ENCODE results near the gene RAB10.
"Not testable (repeated sequence)": the region's sequence is repeated elsewhere in the genome, so short reads cannot be mapped to it uniquely, and the experiment has no call there.

The RAB10 gene

DNA sequence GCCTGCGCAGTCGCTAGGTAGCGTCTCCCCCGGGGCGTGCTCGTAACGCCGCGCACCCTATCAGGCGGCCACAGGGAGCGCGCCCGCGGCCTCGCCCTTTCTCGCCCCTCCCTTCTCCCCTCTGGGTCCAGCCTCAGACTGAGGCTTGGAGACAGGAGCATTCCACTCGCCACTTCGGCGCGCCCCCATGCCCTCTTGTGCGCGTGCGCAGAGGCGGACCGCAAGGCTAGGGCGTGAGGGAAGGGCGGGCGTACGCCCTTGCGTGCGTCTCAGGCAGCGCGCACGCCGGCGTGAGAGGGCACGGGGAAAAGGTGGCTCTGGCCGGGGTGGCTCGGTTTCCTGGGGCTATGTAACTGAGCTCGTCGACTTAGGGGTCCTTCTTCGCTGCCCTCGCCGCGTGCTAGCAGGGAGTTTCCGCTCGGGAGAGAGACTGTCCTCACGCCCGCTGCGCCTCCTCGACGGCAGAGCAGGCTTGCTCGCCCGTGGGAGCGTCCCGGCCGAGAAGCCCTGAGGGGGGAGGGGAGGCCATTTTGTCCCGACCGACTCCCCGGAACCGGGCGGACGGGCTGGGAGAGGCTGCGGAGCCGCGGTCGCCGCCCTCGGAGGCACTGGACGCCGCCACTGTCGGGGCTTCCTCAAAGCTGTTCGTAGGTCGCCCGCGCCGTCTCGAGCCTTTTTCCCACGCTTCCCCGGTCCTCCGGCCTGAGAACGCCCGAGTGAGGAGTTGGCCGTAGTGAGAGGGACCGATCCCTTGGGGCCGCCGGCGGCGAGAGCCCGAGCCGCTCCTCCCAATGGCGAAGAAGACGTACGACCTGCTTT is at the start of gene RAB10:
Gene RAB10 (plus strand): TSS at position 267 of the 819 bp plus-strand sequence. CDS start 525 bp downstream, at position 792.
- peak; percentile 95 for DNase-seq

DNA sequence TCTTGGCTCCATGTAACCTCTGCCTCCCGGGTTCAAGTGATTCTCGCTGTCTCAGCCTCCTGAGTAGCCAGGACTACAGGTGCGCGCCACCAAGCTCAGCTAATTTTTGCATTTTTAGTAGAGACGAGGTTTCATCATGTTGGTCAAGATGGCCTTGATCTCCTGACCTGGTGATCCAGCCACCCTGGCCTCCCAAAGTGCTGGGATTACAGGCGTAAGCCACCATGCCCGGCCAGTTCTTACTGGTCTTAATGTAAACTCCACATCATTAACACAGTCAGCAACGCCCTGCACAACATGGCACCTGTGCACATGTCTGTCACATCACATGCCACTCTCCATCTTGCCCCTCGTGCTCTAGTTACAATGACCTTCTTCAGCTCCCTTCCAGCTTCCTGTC is 45.8 kb upstream of the RAB10 start:
- DNase-seq = no peak

DNA sequence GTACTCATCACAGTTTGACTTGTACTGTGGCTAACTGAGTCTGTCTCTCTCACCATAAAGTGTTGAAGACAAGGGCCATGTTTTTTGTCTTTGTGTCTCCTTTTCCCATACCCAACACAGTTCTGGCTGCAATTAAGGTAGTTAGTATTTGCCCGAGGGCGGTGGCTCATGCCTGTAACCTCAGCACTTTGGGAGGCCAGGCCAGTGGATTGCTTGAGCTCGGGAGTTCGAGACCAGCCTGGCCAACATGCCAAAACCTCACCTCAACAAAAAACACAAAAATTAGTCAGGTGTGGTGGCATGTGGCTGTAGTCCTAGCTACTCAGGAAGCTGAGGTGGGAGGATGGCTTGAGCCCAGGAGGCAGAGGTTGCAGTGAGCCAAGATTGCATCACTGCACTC is 44.7 kb upstream of the RAB10 start:
- DNase-seq = no peak

DNA sequence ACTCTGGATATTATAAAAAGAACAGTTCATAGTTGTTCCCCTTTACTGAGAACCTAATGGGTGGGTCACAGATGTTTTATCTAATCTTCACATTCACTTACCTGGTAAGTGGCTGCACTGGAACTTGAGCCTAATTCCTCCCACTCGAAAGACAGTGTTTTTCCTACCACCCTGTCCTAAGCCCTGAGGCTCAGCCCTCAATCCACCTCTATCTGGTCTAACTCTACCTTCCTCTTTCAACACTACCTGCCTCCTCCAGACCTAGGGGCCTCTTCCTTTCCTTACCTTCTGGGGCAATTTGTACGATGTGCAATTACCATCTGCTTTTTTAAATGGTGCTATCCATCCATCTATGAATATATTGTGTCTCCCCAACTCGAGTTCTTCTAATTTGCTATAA is 41.9 kb upstream of the RAB10 start:
- no peak for DNase-seq

DNA sequence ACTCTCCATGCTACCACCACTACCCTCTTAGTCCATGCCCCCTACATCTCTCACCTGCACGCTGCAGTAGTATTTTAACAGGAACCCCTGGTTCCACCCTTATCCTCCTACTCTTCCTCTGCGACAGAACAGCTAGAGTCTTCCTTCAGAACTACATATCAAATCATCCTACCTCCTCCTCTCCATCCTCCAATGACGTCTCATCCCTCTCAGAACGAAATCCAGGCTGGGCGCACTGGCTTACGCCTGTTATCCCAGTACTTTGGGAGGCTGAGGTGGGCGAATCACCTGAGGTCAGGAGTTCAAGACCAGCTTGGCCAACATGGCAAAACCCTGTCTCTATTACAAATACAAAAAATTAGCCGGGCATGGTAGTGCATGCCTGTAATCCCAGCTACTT is 41.3 kb upstream of the RAB10 start:
- DNase-seq = no peak

DNA sequence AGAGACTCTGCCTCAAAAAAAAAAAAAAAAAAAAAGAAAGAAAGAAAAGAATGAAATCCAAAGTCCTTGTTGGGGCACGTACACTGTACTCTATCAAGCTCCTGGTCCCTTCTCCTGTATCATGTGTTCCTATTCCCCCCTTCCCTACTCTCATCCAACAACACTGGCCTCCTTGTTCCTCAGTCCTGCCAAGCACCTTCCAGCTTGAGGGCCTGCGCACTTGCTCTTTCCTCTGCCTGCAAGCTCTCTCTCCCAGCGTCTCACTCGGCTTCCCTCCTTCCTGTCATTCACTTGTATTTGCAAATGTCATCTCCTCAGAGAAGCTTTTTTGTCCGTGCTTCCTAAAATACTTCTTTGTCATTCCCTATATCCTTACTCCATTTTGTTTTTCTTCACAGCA is 40.8 kb upstream of the RAB10 start:
- DNase-seq = no peak

DNA sequence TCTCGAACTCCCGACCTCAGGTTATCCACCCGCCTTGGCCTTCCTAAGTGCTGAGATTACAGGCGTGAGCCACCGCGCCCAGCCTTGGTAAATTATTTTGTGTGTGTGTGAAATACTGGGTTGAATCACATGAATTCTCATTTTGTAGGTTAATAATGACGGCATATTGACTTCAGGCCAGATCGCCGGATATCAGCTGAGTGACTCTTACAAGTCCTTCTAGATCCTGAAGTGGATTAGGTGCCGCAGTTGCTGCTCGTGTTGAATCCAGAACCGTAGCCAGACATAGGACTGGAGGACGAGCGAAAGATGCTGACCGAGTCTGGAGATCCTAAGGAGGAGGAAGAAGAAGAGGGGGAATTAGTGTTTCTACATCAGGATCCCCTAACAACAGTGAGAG is 39.4 kb upstream of the RAB10 start:
- DNase-seq = no peak

DNA sequence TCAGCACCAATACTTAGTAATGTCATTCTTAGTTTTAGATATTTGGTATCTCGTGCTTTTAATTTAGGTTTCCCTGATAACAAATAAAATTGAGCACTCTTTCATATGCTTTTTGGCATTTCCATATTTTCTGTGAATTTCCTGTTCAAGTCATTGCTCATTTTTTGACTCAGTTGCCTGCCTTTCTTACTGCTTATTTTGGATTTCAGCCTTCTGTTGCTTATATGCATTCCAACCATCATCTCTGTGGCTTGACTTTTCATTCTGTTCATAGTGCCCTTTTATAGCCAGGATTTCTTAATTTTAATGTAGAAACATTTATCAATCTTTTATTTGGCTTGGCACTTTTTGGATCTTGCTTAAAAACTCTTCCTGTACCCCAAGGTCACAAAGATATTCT is 37.0 kb upstream of the RAB10 start:
- no peak for DNase-seq

DNA sequence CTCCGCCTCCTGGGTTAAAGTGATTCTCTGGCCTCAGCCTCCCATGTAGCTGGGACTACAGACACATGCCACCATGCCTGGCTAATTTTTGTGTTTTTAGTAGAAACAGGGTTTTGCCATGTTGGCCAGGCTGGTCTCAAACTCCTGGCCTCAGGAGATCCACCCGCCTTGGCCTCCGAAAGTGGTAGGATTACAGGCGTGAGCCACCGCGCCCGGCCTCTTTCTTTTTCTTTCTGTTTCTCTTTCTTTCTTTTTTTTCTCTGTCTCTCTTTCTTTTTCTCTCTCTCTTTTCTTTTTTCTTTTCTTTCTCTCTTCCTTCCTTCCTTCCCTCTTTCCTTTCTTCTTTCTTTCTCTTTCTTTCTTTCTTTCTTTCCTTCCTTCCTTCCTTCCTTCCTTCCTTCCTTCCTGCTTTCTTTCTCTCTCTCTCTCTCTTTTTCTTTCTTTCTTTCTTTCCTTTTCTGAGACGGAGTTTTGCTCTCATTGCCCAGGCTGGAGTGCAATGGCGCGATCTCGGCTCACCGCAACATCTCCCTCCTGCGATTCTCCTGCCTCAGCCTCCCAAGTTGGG is 35.0 kb upstream of the RAB10 start:
- not testable (repeated sequence) for DNase-seq

DNA sequence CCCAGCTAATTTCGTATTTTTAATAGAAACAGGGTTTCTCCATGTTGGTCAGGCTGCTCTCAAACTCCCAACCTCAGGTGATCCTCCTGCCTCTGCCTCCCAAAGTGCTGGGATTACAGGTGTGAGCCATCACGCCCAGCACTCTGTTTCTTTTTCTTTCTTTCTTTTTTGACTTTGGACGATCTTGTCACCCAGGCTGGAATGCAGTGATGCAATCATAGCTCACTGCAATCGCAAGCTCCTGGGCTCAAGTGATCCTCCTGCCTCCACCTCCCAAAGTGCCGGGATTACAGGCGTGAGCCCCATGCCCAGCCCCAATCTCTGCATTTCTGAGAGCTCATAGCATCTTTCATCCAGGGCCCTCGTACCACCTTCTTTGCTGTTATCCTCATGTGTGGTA is 34.5 kb upstream of the RAB10 start:
- not testable (repeated sequence) for DNase-seq

DNA sequence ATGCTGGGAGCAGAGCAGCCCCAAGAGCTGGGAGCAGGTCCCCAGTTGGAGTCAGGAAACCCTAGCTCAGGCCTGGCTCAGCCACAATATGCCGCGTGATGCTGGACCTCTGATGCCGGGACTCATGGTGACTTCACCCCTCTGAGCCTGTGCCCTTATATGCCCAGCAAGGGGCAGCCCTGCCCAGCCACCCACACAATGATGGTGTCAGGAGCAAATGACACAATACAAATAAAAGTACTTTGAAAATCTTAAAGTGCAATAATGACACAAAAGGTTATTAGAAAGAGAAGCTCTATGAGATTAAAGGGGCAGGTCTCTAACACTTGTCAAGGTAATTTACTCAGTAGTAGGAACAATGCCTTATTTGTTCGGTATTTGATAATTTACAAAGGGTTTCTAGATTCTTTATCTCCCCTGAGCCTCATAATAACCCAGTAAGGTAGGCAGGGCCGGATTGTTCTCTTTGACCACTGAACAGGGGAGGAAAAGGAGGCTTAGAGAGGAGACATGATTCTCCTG is 33.3 kb upstream of the RAB10 start:
- no peak for DNase-seq

DNA sequence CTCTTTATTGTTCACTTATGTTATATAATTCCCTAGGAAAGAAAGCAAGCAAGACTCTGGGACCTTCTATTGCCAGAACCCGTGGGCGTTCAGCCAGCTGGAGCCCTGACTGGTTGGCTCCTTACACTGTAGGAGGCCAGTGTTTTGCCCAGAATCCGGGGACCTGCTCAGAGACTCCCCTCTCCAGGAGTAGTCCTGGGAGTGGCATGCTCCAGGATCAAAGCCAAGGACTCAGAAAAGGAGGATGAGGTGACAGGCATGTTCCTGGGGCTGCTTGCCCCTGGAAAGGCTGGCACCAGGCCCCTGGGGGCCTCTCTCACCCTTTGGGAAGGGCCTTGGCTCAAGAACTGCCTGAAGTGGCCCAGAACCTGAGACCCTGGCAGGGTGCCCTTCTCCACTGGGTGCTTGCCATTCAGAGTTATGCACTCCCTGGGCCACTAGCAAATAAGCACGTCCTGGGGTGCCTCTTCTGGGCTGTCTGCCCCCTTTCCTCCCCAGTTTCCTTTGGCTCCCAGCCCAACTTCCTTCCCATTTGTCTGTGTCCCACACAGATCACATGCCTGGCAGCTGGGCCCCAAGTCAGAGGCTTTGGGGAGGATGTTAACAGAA is 32.0 kb upstream of the RAB10 start:
- DNase-seq = no peak

DNA sequence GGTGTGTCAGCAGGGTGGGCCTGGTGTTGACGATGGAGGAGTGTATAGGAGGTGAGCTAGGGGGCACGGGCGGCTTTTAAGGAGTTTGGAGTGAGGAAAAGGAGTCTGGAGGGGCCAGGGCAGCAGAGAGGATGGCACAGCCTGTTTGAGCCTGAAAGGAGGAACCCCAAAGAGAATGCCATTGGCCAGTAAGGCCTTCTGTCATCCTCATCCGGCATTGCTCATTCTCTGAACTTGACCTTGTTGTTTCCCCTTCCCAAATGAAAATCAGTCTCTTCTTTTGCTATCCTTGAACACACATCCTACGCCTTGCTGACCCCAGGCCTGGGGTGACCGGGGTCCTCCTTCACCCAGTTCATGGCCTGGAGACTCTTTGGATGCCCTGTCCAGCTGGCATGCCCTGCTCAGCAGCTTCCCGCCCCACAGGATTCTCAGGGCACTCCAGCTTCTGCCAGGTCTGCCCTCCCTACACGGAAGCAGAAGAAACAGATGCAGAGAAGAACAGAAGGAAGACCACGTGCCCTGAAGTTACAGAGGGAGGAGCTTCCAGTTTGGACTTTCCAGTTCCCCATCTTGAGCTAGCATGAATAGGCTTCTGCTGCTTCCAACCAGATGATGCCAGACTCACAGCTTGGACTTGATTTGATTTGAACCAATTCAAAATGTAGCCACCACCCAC is 31.1 kb upstream of the RAB10 start:
- no peak for DNase-seq

DNA sequence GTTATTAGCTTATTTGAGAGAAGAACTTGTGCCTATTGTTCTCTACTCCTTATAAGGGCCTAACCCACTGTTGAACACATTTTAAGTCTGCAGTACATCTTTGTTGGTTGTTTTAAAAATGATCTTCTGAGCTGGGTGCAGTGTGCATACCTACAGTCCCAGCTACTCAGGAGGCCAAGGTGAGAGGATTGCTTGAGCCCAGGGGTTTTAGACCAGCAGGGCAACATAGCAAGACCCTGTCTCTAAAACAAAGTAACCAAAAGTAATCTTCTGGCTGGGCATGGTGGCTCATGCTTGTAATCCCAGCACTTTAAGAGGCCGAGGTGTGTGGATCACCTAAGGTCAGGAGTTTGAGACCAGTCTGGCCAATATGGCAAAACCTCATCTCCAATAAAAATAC is 25.8 kb upstream of the RAB10 start:
- no peak for DNase-seq

DNA sequence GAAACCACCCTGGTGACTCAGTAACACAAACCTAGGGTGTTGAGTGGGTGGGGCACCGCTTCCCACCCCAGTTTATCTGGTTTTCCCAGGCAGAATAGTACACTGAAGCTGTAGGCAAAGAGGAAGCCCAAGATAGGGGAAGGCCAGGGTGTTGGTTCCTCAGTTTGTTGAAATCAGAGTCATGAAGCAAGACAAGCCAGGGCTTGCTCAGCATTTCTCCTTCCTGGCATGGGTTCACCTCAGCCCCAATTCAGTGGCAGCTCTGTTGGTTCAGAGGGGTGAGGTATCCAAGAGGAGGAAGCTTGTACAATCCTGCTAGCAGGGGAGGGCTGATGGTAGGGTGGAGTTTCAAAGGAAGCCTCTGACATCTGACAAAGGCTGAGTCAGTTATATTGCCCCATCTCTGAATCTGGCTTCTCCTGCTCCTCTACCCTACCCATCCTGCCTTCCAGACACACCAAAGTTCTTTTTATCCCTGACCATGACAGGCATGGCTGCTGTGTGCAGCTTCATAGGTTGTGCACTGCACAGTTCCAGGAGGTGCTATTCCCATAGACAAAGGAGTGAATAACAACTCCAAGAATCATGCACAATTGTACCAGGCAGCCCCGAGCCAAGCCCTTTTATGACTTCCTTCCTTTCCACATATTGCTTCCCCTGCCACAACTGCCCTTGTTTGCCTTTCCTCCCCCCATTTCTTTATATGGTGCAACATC is 24.9 kb upstream of the RAB10 start:
- DNase-seq = no peak

DNA sequence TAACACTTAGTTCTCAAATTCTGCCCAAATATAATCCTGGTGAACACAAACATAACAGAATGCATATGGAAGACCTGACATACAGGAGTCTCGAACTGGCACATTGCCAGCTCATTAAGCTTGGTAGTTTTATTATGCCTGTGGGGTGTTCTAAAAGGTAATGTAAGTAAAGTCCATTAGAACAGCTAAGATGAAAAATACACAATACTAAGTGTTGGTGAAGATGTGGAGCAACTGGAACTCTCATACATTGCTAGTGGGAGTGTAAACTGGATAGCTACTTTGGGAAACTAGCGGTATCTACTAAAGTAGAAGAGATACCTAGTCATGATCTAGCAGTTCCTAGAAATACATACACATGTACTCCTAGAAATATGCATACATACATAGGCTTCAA is 24.3 kb upstream of the RAB10 start:
- DNase-seq = no peak

DNA sequence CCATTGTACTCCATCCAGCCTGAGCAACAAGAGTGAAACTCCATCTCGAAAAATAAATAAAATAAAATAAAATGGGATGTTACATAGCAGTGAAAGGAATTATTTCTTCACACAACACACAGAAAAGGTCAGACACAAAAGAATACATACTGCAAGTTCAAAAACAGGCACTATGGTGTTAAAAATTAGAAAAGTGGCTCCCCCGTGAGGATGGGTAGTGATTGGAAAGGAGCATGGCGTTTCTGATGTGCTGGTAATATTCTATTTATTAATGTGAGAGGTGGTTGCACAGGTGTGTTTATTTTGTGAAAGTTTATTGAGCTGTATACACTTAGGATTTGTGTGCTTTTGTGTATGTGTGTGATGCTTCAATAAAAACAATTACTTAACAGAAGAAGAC is 22.9 kb upstream of the RAB10 start:
- DNase-seq = no peak

DNA sequence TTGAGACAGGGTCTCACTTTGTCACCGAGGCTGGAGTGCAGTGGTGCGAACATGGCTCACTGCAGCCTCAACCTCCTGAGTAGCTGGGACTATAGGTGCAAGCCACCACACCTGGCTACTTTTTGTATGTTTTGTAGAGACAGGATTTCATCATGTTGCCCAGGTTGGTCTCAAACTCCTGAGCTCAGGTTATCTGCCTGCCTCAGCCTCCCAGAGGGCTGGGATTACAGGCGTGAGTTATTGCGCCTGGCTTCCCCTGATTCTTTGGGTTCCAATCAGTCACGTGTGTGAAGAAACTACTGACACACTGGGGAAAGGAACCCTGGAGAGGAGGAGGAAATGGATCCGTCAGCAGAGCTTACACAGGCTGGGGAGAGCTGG is 22.3 kb upstream of the RAB10 start:
- DNase-seq = no peak

DNA sequence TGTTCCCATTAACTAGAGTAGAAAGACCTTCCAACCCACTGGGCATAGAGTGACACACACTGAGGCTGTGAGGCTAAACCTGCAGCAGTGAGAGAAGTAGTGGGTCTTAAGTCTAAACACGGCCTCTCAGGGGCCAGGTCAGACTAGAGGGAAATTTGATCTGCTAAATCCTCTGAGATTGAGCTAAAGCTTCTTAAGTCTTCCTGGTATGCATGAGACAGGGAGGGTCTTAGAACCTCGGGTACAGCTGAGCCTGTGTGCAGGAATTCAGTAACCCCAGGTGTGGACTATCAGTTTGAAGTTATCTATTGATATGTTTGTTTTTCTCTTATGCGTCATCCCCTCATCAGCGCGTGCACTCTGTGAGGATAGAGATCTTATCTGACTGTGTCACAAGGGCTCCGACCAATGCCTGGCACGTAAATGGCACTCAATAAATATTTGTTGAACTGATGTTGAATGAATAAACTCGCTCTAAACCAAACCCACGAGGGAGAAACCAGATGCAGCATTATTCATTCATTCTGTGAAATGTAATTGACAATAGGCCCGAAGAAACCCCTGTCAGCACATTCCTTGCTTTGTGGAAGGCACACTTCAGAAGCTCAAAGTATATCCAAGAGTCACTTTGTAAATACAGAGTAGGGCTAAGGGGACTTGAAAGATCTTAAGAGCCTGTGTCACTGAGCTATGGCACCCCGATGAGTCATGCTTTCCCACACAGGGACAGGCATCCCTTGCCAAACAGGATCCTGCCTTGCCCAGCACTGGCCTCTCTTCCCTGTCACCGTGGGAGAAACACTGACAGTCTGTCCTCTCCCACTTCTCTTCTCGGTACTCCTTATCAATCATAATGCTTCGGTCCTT is 21.7 kb upstream of the RAB10 start:
- peak; percentile 83 for DNase-seq

DNA sequence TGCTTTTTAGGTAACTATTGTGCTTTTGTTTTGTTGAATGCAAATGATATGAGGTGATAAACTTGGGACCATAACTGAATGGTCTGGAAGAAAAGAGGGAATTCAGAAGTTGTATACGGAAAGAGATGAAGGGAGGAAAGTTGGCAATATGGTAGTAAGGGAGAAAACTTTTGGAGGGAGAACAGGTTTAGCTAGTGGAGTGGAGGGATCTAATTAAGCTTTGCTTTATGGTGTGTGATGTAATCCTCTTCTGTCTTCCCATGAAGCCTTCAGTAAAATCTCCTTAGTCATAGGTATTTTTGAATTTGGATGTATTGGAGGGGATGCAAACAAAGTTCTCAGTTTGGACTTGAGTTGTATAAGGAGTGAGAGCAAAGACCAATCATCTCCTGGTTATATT is 20.2 kb upstream of the RAB10 start:
- no peak for DNase-seq

DNA sequence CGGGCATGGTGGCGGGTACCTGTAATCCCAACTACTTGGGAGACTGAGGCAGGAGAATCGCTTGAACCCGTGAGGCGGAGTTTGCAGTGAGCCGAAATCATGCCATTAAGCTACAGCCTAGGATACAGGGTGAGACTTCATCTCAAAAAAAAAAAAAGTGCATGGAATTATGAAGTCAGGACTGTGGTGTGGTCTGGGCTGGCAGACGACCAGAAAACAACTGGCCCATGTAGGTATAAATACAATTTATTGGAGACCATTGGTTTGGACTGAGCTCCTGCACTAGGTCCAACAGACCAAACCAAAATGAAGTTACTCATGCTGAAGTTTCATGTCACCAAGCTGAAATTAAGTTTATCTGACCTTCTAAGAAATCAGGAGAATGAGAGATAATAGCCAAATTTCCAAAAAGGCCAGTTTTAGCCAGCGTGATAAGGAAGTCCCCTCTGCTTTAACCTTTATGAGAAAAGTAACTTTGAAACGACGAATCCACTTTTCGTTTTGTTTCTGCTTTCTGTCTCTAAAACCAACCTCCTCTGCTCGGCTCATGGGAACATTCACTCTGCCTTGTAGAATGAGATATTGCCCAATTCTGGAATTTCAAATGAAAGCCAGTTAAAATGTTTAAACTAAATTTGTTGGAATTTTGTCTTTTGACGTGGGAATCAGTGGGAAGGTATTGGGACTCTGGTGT is 17.7 kb upstream of the RAB10 start:
- DNase-seq = no peak

All from NCI-H510A treated with DMSO at 0.1 percent for 48 hours (cell line).